Measurements from ENCODE around the gene LAMB3. TPM values are rescaled to one million over a fixed set of nuclear protein-coding genes. Genes with fewer than 3 reads are reported as not detected.
A peak's percentile ranks its signal among the peaks of the same experiment; 100 is the strongest.

Gene LAMB3
- total RNA-seq, 1 donor, result 5.4 TPM

GRCh38 chr1:209672705-209673630 is 20.7 kb upstream of the LAMB3 start:
- DNase-seq (ENCODE audit: insufficient read length, low spot score, missing footprints), result peak; percentile 61
- no peaks in the 10 kb centered on the region for H3K79me2 ChIP-seq (ENCODE audit: insufficient read depth, low read length)
- no peak overlapping the region for H2AFZ ChIP-seq (ENCODE audit: low read length)
- no peaks in the 10 kb centered on the region for H4K20me1 ChIP-seq (ENCODE audit: insufficient read depth, low read length)
- H3K4me1 ChIP-seq (ENCODE audit: insufficient read depth, low read length), result peaks cover 24% of the 10 kb centered on the region
- no peak overlapping the region for H3K4me2 ChIP-seq (ENCODE audit: insufficient read depth, low read length)
- H3K9me3 ChIP-seq (ENCODE audit: low read depth, low read length), result no peaks in the 10 kb centered on the region
- no peak overlapping the region for H3K4me3 ChIP-seq (ENCODE audit: insufficient read depth, low read length)
- peaks cover 13% of the 10 kb centered on the region for H3K27me3 ChIP-seq (ENCODE audit: insufficient read depth, low read length)
- TF ChIP-seq CTCF (IDR thresholded peaks at IDR 0.05; ENCODE audit: extremely low read depth, low read depth, low read length), result no peak
- no peak overlapping the region for H3K27ac ChIP-seq (ENCODE audit: low read depth, low read length)
- H3K36me3 ChIP-seq (ENCODE audit: insufficient read depth, low read length), result no peaks in the 10 kb centered on the region

GRCh38 chr1:209670441-209671082 is 18.3 kb upstream of the LAMB3 start:
- peaks cover 5% of the 10 kb centered on the region for H3K27me3 ChIP-seq (ENCODE audit: insufficient read depth, low read length)
- H3K36me3 ChIP-seq (ENCODE audit: insufficient read depth, low read length), result no peaks in the 10 kb centered on the region
- no peak for DNase-seq (ENCODE audit: insufficient read length, low spot score, missing footprints)

GRCh38 chr1:209667708-209668107 is 15.5 kb upstream of the LAMB3 start:
- H3K9me3 ChIP-seq (ENCODE audit: low read depth, low read length), result no peaks in the 10 kb centered on the region
- DNase-seq (ENCODE audit: insufficient read length, low spot score, missing footprints), result no peak
- no peak for TF ChIP-seq CTCF (IDR thresholded peaks at IDR 0.05; ENCODE audit: extremely low read depth, low read depth, low read length)
- no peak overlapping the region for H3K4me3 ChIP-seq (ENCODE audit: insufficient read depth, low read length)
- H3K4me2 ChIP-seq (ENCODE audit: insufficient read depth, low read length), result no peak overlapping the region
- H3K36me3 ChIP-seq (ENCODE audit: insufficient read depth, low read length), result no peaks in the 10 kb centered on the region
- peaks cover 5% of the 10 kb centered on the region for H3K4me1 ChIP-seq (ENCODE audit: insufficient read depth, low read length)
- H4K20me1 ChIP-seq (ENCODE audit: insufficient read depth, low read length), result no peaks in the 10 kb centered on the region
- H2AFZ ChIP-seq (ENCODE audit: low read length), result no peak overlapping the region
- no peaks in the 10 kb centered on the region for H3K79me2 ChIP-seq (ENCODE audit: insufficient read depth, low read length)
- no peak overlapping the region for H3K27ac ChIP-seq (ENCODE audit: low read depth, low read length)
- peaks cover 5% of the 10 kb centered on the region for H3K27me3 ChIP-seq (ENCODE audit: insufficient read depth, low read length)

More at GRCh38 chr1:209670441-209671082, 18.3 kb upstream of the LAMB3 start:
- Histone ChIP-seq H3K9me3 (ENCODE audit: low read depth, low read length) (no peaks in the 10 kb centered on the region), H3K79me2 (ENCODE audit: insufficient read depth, low read length) (no peaks in the 10 kb centered on the region), H3K4me2 (ENCODE audit: insufficient read depth, low read length) (no peak overlapping the region), H3K4me1 (ENCODE audit: insufficient read depth, low read length) (peaks cover 15% of the 10 kb centered on the region), H3K4me3 (ENCODE audit: insufficient read depth, low read length) (no peak overlapping the region), H2AFZ (ENCODE audit: low read length) (no peak overlapping the region), H4K20me1 (ENCODE audit: insufficient read depth, low read length) (no peaks in the 10 kb centered on the region), H3K27ac (ENCODE audit: low read depth, low read length) (no peak overlapping the region)
- no peak for TF ChIP-seq CTCF (IDR thresholded peaks at IDR 0.05; ENCODE audit: extremely low read depth, low read depth, low read length)

DNA sequence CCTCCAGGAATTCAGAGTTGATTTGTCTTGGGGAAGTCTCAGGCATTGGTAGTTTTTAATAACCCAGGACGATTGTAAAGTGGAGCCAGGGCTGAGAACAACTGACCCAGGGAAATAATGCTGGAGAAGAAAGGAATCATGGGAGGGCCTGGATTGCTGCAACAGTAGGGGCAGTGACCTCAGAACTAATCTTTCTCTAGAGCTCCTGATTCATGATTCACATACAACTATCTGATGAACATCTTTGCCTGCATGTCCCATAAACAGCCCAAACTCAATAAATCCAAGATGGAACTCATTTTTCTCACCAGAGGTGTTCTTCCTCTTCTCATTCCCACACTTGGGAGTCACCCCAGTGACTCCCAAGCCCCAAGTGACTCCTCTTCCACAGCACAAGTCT is 14.9 kb upstream of the LAMB3 start:
- H3K9me3 ChIP-seq (ENCODE audit: low read depth, low read length), result no peaks in the 10 kb centered on the region
- no peak for TF ChIP-seq CTCF (IDR thresholded peaks at IDR 0.05; ENCODE audit: extremely low read depth, low read depth, low read length)
- no peaks in the 10 kb centered on the region for H4K20me1 ChIP-seq (ENCODE audit: insufficient read depth, low read length)
- H3K36me3 ChIP-seq (ENCODE audit: insufficient read depth, low read length), result no peaks in the 10 kb centered on the region
- no peak overlapping the region for H3K27ac ChIP-seq (ENCODE audit: low read depth, low read length)
- H3K27me3 ChIP-seq (ENCODE audit: insufficient read depth, low read length), result peaks cover 5% of the 10 kb centered on the region
- no peaks in the 10 kb centered on the region for H3K79me2 ChIP-seq (ENCODE audit: insufficient read depth, low read length)
- peaks cover 7% of the 10 kb centered on the region for H3K4me1 ChIP-seq (ENCODE audit: insufficient read depth, low read length)
- no peak overlapping the region for H3K4me2 ChIP-seq (ENCODE audit: insufficient read depth, low read length)
- no peak for DNase-seq (ENCODE audit: insufficient read length, low spot score, missing footprints)
- no peak overlapping the region for H3K4me3 ChIP-seq (ENCODE audit: insufficient read depth, low read length)
- no peak overlapping the region for H2AFZ ChIP-seq (ENCODE audit: low read length)

Data from osteoblast (primary cell).